Measurements from ENCODE around the gene VAV3. TPM values are rescaled to one million over a fixed set of nuclear protein-coding genes. Genes with fewer than 3 reads are reported as not detected.

Gene VAV3
- total RNA-seq, 2 donors from 2014 or later = 73.0 to 135 TPM

DNA sequence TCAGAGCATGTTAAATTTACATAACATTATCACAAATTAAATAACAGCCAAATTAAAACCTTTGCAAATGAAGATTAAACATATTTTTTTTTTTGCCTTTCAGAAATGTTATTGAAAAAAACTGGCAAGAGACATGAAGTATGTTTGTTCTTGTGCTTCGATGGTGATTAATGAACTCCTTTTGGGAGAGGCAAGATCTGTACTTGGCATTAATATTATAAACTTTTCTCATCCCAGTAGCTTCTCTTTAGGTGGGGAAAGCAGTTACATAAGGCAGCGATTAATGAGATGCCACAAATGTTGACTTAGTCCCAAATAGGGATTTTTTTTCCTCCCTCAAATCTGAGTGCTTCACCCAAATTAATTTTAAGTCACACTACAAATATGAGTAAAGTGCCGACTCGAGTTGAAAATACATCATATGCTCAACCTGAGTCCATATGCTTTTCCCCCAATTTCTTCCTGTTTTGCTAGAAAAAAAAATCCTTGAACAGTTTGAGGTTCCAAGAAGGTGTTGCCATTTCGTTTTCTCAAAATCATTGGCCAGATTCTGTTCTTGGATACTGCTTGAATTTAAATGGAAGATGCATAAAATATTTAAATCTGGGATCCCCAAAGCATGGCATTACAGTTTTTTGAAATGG is 294.5 kb downstream of the VAV3 start:
- H3K4me1 ChIP-seq = peaks cover 13% of the 10 kb centered on the region
- no peak overlapping the region for H3K4me3 ChIP-seq
- peak overlapping the region; percentile 70 for H3K27ac ChIP-seq
- no peaks in the 10 kb centered on the region for H3K36me3 ChIP-seq
- intact Hi-C loops (cut with DNase I) = loop anchor here (10.0 kb wide), 1 partner anchor 136 kb away; no protein-coding TSS in a partner anchor
- TF ChIP-seq, protein P1, sequence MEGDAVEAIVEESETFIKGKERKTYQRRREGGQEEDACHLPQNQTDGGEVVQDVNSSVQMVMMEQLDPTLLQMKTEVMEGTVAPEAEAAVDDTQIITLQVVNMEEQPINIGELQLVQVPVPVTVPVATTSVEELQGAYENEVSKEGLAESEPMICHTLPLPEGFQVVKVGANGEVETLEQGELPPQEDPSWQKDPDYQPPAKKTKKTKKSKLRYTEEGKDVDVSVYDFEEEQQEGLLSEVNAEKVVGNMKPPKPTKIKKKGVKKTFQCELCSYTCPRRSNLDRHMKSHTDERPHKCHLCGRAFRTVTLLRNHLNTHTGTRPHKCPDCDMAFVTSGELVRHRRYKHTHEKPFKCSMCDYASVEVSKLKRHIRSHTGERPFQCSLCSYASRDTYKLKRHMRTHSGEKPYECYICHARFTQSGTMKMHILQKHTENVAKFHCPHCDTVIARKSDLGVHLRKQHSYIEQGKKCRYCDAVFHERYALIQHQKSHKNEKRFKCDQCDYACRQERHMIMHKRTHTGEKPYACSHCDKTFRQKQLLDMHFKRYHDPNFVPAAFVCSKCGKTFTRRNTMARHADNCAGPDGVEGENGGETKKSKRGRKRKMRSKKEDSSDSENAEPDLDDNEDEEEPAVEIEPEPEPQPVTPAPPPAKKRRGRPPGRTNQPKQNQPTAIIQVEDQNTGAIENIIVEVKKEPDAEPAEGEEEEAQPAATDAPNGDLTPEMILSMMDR (IDR thresholded peaks at IDR 0.05) = no peak
- H3K27me3 ChIP-seq = no peaks in the 10 kb centered on the region
- H3K9me3 ChIP-seq = no peaks in the 10 kb centered on the region
- peak overlapping the region in 1 of 2 donors; percentile 32 for H3K9ac ChIP-seq (ENCODE audit: low read depth in 2 of 2, low read length in 2 of 2)
- no peak for DNase-seq

DNA sequence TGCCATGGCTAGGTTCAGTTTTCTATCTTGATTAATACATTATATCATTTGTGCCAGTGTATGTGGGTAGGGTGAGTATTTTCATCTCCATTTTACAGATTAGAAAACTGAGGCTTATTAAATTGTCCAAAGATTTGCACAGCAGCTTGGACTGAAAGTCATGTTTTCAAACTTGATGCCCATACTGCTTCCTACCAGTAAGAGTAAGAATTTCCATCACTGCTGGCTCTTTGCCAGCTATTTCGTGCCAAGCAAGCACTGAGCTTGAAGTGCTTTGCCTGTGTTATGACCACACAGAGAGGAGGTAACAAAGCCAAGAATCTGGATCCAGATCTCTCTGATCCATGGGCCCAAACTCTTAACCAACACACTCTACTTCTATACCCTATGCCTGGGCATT is 295.0 kb downstream of the VAV3 start:
- peak overlapping the region in 1 of 2 donors; percentile 15 for H3K9ac ChIP-seq (ENCODE audit: low read depth in 2 of 2, low read length in 2 of 2)
- peak; percentile 85 for DNase-seq
- intact Hi-C loops (cut with DNase I) = loop anchor here (10.0 kb wide), 1 partner anchor 135 kb away; no protein-coding TSS in a partner anchor
- H3K4me1 ChIP-seq = peaks cover 13% of the 10 kb centered on the region
- TF ChIP-seq, protein P1 (IDR thresholded peaks at IDR 0.05) = no peak
- H3K27me3 ChIP-seq = no peaks in the 10 kb centered on the region
- no peaks in the 10 kb centered on the region for H3K9me3 ChIP-seq
- no peaks in the 10 kb centered on the region for H3K36me3 ChIP-seq
- peak overlapping the region; percentile 70 for H3K27ac ChIP-seq
- H3K4me3 ChIP-seq = no peak overlapping the region

DNA sequence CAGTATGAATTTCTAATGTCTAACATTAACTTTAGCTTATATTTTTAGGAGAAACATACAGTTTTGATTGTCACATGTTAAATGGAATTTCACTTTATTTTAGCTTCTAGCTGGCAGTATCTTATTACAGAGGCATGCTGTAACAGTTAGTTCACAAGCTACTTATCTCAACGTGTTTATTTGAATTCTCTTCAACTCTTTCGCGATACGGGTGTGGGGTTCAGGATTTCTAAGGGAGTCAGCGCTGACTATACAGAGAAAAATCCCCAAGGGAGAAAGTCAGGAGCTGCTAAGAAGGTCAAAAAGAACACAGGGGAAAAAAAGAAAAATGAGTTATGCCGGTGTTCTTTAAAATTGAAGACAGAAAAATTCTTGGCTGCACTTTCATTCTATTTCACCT is 296.2 kb downstream of the VAV3 start:
- no peaks in the 10 kb centered on the region for H3K9me3 ChIP-seq
- H3K4me1 ChIP-seq = peaks cover 13% of the 10 kb centered on the region
- TF ChIP-seq, protein P1 (IDR thresholded peaks at IDR 0.05) = no peak
- H3K27ac ChIP-seq = peak overlapping the region; percentile 70
- H3K27me3 ChIP-seq = no peaks in the 10 kb centered on the region
- H3K4me3 ChIP-seq = no peak overlapping the region
- H3K36me3 ChIP-seq = no peaks in the 10 kb centered on the region
- intact Hi-C loops (cut with DNase I) = no loop called here
- DNase-seq = no peak
- peak overlapping the region in 1 of 2 donors; percentile 64 for H3K9ac ChIP-seq (ENCODE audit: low read depth in 2 of 2, low read length in 2 of 2)

DNA sequence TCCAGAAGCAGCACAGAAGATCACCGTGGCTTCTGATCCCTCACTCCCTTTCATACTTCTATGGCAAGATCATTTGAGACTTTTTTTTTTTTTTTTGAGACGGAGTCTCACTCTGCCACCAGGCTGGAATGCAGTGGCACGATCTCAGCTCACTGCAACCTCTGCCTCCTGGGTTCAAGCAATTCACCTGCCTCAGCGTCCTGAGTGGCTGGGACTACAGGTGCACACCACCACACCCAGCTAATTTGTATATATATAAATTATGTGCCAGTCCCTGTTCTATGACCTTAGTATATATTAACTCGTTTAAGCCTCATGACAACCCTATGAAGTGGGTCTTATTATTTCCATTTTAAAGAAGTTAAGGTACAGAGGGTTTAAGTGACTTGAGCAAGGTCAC is 298.5 kb downstream of the VAV3 start:
- TF ChIP-seq, protein P1 (IDR thresholded peaks at IDR 0.05) = no peak
- Histone ChIP-seq H3K4me3 (no peak overlapping the region), H3K36me3 (peaks cover 4% of the 10 kb centered on the region), H3K4me1 (peaks cover 9% of the 10 kb centered on the region), H3K27ac (peak overlapping the region; percentile 19), H3K27me3 (no peaks in the 10 kb centered on the region), H3K9ac (ENCODE audit: low read depth in 2 of 2, low read length in 2 of 2) (peak overlapping the region in 1 of 2 donors; percentile 51), H3K9me3 (no peaks in the 10 kb centered on the region)
- peak; percentile 49 for DNase-seq
- intact Hi-C loops (cut with DNase I) = no loop called here

DNA sequence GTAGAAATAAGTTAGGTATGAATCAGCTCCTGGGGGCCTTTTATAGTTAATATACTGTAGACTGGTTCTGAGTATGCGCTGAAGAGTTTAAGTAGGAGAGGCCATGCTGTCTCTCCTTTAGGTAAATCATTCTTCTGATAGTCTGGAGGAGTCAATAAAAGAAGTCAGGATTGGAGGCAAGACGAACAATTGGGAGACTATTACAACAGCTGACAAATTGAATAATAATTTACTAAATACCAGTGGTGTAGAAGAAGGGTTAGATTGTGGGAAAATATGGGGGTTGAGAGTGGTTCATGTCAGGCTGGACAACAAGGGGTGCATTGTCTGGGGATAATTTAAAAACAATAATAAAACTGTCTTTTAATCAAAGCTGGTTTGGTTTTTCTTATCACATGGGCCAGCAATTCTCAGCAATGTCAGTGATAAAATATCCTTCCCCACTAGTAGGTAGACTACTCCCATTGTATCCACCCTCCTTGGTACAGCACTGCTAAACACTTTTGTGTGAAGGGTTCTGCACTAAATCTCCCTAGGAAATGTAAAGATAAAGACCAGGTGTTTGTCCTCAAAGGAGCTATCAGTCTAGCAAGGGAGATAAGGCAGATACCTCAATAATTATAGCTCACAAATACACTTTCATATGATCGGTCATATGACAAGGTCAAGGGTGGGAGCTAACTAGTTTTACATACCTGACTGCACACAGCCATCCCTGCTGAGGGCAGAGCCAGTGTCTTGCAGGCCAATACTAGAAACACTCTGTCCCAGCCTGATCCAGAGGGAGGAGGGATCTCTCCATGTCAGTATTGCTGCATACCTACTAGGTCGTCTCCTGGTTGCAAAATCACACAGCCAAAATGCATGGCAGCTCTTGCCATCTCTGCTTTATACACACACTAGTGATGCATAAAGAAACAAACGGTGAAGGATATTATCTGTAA is 299.7 kb downstream of the VAV3 start:
- H3K27ac ChIP-seq = no peak overlapping the region
- no peaks in the 10 kb centered on the region for H3K9me3 ChIP-seq
- H3K27me3 ChIP-seq = no peaks in the 10 kb centered on the region
- peaks cover 4% of the 10 kb centered on the region for H3K36me3 ChIP-seq
- TF ChIP-seq, protein P1 (IDR thresholded peaks at IDR 0.05) = no peak
- DNase-seq = peak; percentile 34
- H3K9ac ChIP-seq (ENCODE audit: low read depth in 2 of 2, low read length in 2 of 2) = no peak overlapping the region
- no peak overlapping the region for H3K4me3 ChIP-seq
- H3K4me1 ChIP-seq = peaks cover 7% of the 10 kb centered on the region
- intact Hi-C loops (cut with DNase I) = no loop called here

Data from colonic mucosa (tissue), 4 donors.